ENCODE results near the gene TCERG1L.

DNA sequence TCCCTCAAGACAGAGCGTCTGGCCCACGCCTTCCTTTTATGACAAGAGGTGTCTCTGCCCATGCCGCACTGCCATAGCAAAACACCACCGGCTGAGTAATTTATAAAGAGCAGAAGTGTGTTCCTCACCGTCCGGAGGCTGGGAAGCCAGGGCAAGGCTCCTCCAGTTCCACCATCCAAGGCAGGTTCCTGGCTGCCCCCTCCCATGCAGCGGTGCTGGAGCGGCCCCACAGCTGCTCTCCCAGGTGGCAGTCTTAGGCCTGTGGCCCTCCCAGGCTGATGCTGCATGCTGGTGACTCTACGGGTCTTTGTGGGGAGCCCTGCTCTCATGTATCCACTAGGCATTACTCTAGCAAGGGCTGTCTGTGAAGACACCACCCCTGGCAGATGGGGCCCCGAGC is 113.1 kb downstream of the TCERG1L start:
- TF ChIP-seq, protein P1, sequence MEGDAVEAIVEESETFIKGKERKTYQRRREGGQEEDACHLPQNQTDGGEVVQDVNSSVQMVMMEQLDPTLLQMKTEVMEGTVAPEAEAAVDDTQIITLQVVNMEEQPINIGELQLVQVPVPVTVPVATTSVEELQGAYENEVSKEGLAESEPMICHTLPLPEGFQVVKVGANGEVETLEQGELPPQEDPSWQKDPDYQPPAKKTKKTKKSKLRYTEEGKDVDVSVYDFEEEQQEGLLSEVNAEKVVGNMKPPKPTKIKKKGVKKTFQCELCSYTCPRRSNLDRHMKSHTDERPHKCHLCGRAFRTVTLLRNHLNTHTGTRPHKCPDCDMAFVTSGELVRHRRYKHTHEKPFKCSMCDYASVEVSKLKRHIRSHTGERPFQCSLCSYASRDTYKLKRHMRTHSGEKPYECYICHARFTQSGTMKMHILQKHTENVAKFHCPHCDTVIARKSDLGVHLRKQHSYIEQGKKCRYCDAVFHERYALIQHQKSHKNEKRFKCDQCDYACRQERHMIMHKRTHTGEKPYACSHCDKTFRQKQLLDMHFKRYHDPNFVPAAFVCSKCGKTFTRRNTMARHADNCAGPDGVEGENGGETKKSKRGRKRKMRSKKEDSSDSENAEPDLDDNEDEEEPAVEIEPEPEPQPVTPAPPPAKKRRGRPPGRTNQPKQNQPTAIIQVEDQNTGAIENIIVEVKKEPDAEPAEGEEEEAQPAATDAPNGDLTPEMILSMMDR (IDR thresholded peaks at IDR 0.05) = no peak
- no peak for TF ChIP-seq POLR2A (IDR thresholded peaks at IDR 0.05)

All from Peyer's patch (tissue), 4 donors.